CD8-positive, alpha-beta memory T cell (primary cell): ENCODE data around the gene DIAPH3. TPM values are rescaled to one million over a fixed set of nuclear protein-coding genes. Genes with fewer than 3 reads are reported as not detected.
A peak's percentile ranks its signal among the peaks of the same experiment; 100 is the strongest.

Source experiments
- CTCF ChIA-PET: fragments of 350-600 bp; sonication (Branson Sonifier 250); formaldehyde crosslinking; loops from one replicate; lab custom pipeline; 2021; ENCODE audit warnings: antibody characterized with exemption; lab: Charles Lee
- POLR2A ChIA-PET: fragments of 350-600 bp; sonication (Branson Sonifier 250); formaldehyde crosslinking; loops from one replicate; lab custom pipeline; 2021; ENCODE audit warnings: antibody characterized with exemption; lab: Charles Lee
- DNase-seq, 5 donors: peaks; one replicate each; pipeline versions ENCODE4 v3.0.0 to v3.0.0-alpha.2; 2020 to 2022; ENCODE audit warnings: mixed read lengths in 1 of 5
- H3K27ac ChIP-seq: one replicate; pipeline ENCODE4 v1.7.0; 2013; ENCODE audit warnings: low read depth, mild to moderate bottlenecking, low read length, moderate library complexity
- H3K27me3 ChIP-seq: 2 replicates; pipeline ENCODE4 v1.7.0; 2013; ENCODE audit warnings: low read length, mild to moderate bottlenecking; ENCODE audit not compliant: insufficient read depth, poor library complexity, severe bottlenecking
- H3K36me3 ChIP-seq: 2 replicates; pipeline ENCODE4 v1.7.0; 2013; ENCODE audit warnings: mild to moderate bottlenecking, low read length, moderate library complexity; ENCODE audit not compliant: insufficient read depth
- H3K4me1 ChIP-seq: 2 replicates; pipeline ENCODE4 v1.7.0; 2013; ENCODE audit warnings: mild to moderate bottlenecking, low read length, moderate library complexity; ENCODE audit not compliant: insufficient read depth
- H3K4me3 ChIP-seq: 2 replicates; pipeline ENCODE4 v1.7.0; 2013; ENCODE audit warnings: mild to moderate bottlenecking, low read length
- H3K9me3 ChIP-seq: 2 replicates; pipeline ENCODE4 v1.7.0; 2013; ENCODE audit warnings: mild to moderate bottlenecking, low read length
- H3K27ac Mint-ChIP-seq, 8 donors: one replicate each; pipeline ENCODE4 v1.8.0; 2020 to 2021; ENCODE audit warnings: mixed read lengths in 8 of 8, mild to moderate bottlenecking in 6 of 8, inconsistent platforms in 3 of 8, moderate library complexity in 3 of 8
- H3K27me3 Mint-ChIP-seq, 2 donors: one replicate each; pipeline ENCODE4 v1.8.0; 2020 to 2021; ENCODE audit warnings: mixed read lengths in 2 of 2, mild to moderate bottlenecking in 1 of 2, moderate library complexity in 1 of 2
- H3K36me3 Mint-ChIP-seq, 3 donors: one replicate each; pipeline ENCODE4 v1.8.0; 2020 to 2021; ENCODE audit warnings: mixed read lengths in 3 of 3, inconsistent platforms in 1 of 3, mild to moderate bottlenecking in 1 of 3
- H3K4me1 Mint-ChIP-seq, 3 donors: one replicate each; pipeline ENCODE4 v1.8.0; 2020 to 2021; ENCODE audit warnings: mixed read lengths in 3 of 3, inconsistent platforms in 1 of 3, mild to moderate bottlenecking in 1 of 3
- H3K4me3 Mint-ChIP-seq, 7 donors: one replicate each; pipeline ENCODE4 v1.8.0; 2020 to 2021; ENCODE audit warnings: mixed read lengths in 7 of 7, mild to moderate bottlenecking in 6 of 7, moderate library complexity in 4 of 7, inconsistent platforms in 2 of 7
- H3K9me3 Mint-ChIP-seq, 5 donors: one replicate each; pipeline ENCODE4 v1.8.0; 2020 to 2022; ENCODE audit warnings: mixed read lengths in 5 of 5, mild to moderate bottlenecking in 3 of 5, moderate library complexity in 2 of 5, inconsistent platforms in 1 of 5
- polyA plus RNA-seq: library from polyadenylated mRNA; unstranded; fragments of 300-500 nt; fragmentation: Illumina TruSeq; gene quantifications from one replicate; pipeline ENCODE4 v1.2.3, GENCODE V29; 2021
- total RNA-seq, 2 experiments: library from RNA; stranded (reverse); gene quantifications; one replicate each; pipeline ENCODE4 v1.2.3, GENCODE V29; 2021

The DIAPH3 gene
- total and polyA plus RNA-seq, 3 experiments from 2014 or later, result 0.08 to 15.4 (median 14.6) TPM

GRCh38 chr13:59658738-59659330 lies 504.9 kb downstream of the DIAPH3 start:
- Mint-ChIP-seq H3K27me3 (peaks cover 4 to 5% of the 10 kb centered on the region in 2 donors), H3K4me1 (no peaks in the 10 kb centered on the region), H3K4me3 (no peak overlapping the region), H3K36me3 (no peaks in the 10 kb centered on the region), H3K9me3 (no peaks in the 10 kb centered on the region), H3K27ac (no peak overlapping the region)
- ChIA-PET POLR2A (no interaction called here), CTCF (no interaction called here)
- Histone ChIP-seq H3K36me3 (no peaks in the 10 kb centered on the region), H3K27me3 (no peaks in the 10 kb centered on the region), H3K4me3 (no peak overlapping the region), H3K9me3 (no peaks in the 10 kb centered on the region), H3K4me1 (no peaks in the 10 kb centered on the region), H3K27ac (no peak overlapping the region)
- DNase-seq, result no peak

- no peak overlapping the region for H3K4me3 ChIP-seq
- Mint-ChIP-seq H3K9me3 (no peaks in the 10 kb centered on the region), H3K4me1 (no peaks in the 10 kb centered on the region), H3K27ac (no peak overlapping the region), H3K4me3 (no peak overlapping the region), H3K27me3 (peaks cover 4 to 5% of the 10 kb centered on the region in 2 donors), H3K36me3 (no peaks in the 10 kb centered on the region)
- ChIA-PET POLR2A (no interaction called here), CTCF (no interaction called here)
- no peaks in the 10 kb centered on the region for H3K36me3 ChIP-seq
- no peaks in the 10 kb centered on the region for H3K9me3 ChIP-seq
- no peaks in the 10 kb centered on the region for H3K4me1 ChIP-seq
- H3K27me3 ChIP-seq, result no peaks in the 10 kb centered on the region
- DNase-seq, result no peak
- H3K27ac ChIP-seq, result no peak overlapping the region
These were observed 505.5 kb downstream of the DIAPH3 start for GRCh38 chr13:59658027-59658737.

GRCh38 chr13:59653916-59654315 lies 509.8 kb downstream of the DIAPH3 start:
- Mint-ChIP-seq H3K27me3 (peaks cover 4 to 8% of the 10 kb centered on the region in 2 donors), H3K9me3 (no peaks in the 10 kb centered on the region), H3K27ac (no peak overlapping the region), H3K4me1 (no peaks in the 10 kb centered on the region), H3K36me3 (no peaks in the 10 kb centered on the region), H3K4me3 (no peak overlapping the region)
- Histone ChIP-seq H3K36me3 (no peaks in the 10 kb centered on the region), H3K27me3 (no peaks in the 10 kb centered on the region), H3K27ac (no peak overlapping the region), H3K4me3 (no peak overlapping the region), H3K9me3 (no peaks in the 10 kb centered on the region), H3K4me1 (no peaks in the 10 kb centered on the region)
- DNase-seq, result no peak
- ChIA-PET POLR2A (no interaction called here), CTCF (no interaction called here)

GRCh38 chr13:59651479-59651878 lies 512.2 kb downstream of the DIAPH3 start:
- Mint-ChIP-seq H3K36me3 (no peaks in the 10 kb centered on the region), H3K27me3 (peaks cover 4 to 5% of the 10 kb centered on the region in 2 donors), H3K4me1 (no peaks in the 10 kb centered on the region), H3K9me3 (no peaks in the 10 kb centered on the region), H3K27ac (no peak overlapping the region), H3K4me3 (no peak overlapping the region)
- Histone ChIP-seq H3K27ac (no peak overlapping the region), H3K27me3 (no peaks in the 10 kb centered on the region), H3K36me3 (no peaks in the 10 kb centered on the region), H3K4me3 (no peak overlapping the region), H3K4me1 (no peaks in the 10 kb centered on the region), H3K9me3 (no peaks in the 10 kb centered on the region)
- no peak for DNase-seq
- POLR2A ChIA-PET, result no interaction called here
- CTCF ChIA-PET, result no interaction called here

GRCh38 chr13:59643906-59644626 lies 519.7 kb downstream of the DIAPH3 start:
- Histone ChIP-seq H3K4me3 (no peak overlapping the region), H3K27me3 (no peaks in the 10 kb centered on the region), H3K27ac (no peak overlapping the region), H3K36me3 (no peaks in the 10 kb centered on the region), H3K9me3 (no peaks in the 10 kb centered on the region), H3K4me1 (no peaks in the 10 kb centered on the region)
- ChIA-PET POLR2A (no interaction called here), CTCF (no interaction called here)
- no peaks in the 10 kb centered on the region for H3K36me3 Mint-ChIP-seq
- H3K4me3 Mint-ChIP-seq, result no peak overlapping the region
- peaks cover 0 to 1% of the 10 kb centered on the region in 2 donors for H3K27me3 Mint-ChIP-seq
- no peak for DNase-seq
- no peaks in the 10 kb centered on the region for H3K9me3 Mint-ChIP-seq
- H3K4me1 Mint-ChIP-seq, result no peaks in the 10 kb centered on the region
- no peak overlapping the region for H3K27ac Mint-ChIP-seq

- Histone ChIP-seq H3K27ac (no peak overlapping the region), H3K4me3 (no peak overlapping the region), H3K36me3 (no peaks in the 10 kb centered on the region), H3K27me3 (no peaks in the 10 kb centered on the region), H3K9me3 (no peaks in the 10 kb centered on the region), H3K4me1 (no peaks in the 10 kb centered on the region)
- H3K9me3 Mint-ChIP-seq, result no peaks in the 10 kb centered on the region
- H3K36me3 Mint-ChIP-seq, result no peaks in the 10 kb centered on the region
- no peak for DNase-seq
- CTCF ChIA-PET, result no interaction called here
- H3K27me3 Mint-ChIP-seq, result peaks cover 0 to 1% of the 10 kb centered on the region in 2 donors
- H3K4me3 Mint-ChIP-seq, result no peak overlapping the region
- no peaks in the 10 kb centered on the region for H3K4me1 Mint-ChIP-seq
- POLR2A ChIA-PET, result no interaction called here
- H3K27ac Mint-ChIP-seq, result no peak overlapping the region
These were observed 520.3 kb downstream of the DIAPH3 start for GRCh38 chr13:59643364-59643841.

GRCh38 chr13:59641817-59642216 lies 521.9 kb downstream of the DIAPH3 start:
- H3K27me3 Mint-ChIP-seq, result peaks cover 1 to 2% of the 10 kb centered on the region in 2 donors
- Histone ChIP-seq H3K27ac (no peak overlapping the region), H3K4me3 (no peak overlapping the region), H3K9me3 (no peaks in the 10 kb centered on the region), H3K4me1 (no peaks in the 10 kb centered on the region), H3K36me3 (no peaks in the 10 kb centered on the region), H3K27me3 (no peaks in the 10 kb centered on the region)
- ChIA-PET POLR2A (no interaction called here), CTCF (no interaction called here)
- H3K27ac Mint-ChIP-seq, result no peak overlapping the region
- no peak for DNase-seq
- H3K4me1 Mint-ChIP-seq, result no peaks in the 10 kb centered on the region
- no peaks in the 10 kb centered on the region for H3K9me3 Mint-ChIP-seq
- no peak overlapping the region for H3K4me3 Mint-ChIP-seq
- H3K36me3 Mint-ChIP-seq, result no peaks in the 10 kb centered on the region

GRCh38 chr13:59641261-59641660 lies 522.5 kb downstream of the DIAPH3 start:
- Mint-ChIP-seq H3K27me3 (peaks cover 1 to 8% of the 10 kb centered on the region in 2 donors), H3K27ac (peak overlapping the region in 1 of 8 donors; percentile 26), H3K4me1 (no peaks in the 10 kb centered on the region), H3K4me3 (no peak overlapping the region), H3K36me3 (no peaks in the 10 kb centered on the region), H3K9me3 (no peaks in the 10 kb centered on the region)
- ChIA-PET CTCF (no interaction called here), POLR2A (no interaction called here)
- Histone ChIP-seq H3K4me1 (no peaks in the 10 kb centered on the region), H3K36me3 (no peaks in the 10 kb centered on the region), H3K9me3 (no peaks in the 10 kb centered on the region), H3K27ac (no peak overlapping the region), H3K27me3 (no peaks in the 10 kb centered on the region), H3K4me3 (no peak overlapping the region)
- DNase-seq, result no peak
